Hematopoietic multipotent progenitor cell treated with erythropoietin and hydrocortisone succinate and interleukin-3 and kit ligand, for 15 days (in vitro differentiated cells): ENCODE data around the gene PROX1.

Experiments
- DNase-seq: peaks from one replicate; pipeline ENCODE4 v3.0.0-alpha.2; 2015; ENCODE audit warnings: low spot score

PROX1 gene

GRCh38 chr1:213980906-213981305 is 6.9 kb upstream of the PROX1 start:
- no peak for DNase-seq

- no peak for DNase-seq
Observed at GRCh38 chr1:213982289-213982671, 5.5 kb upstream of the PROX1 start.

- DNase-seq, result no peak
Observed at GRCh38 chr1:213982672-213983492, 4.9 kb upstream of the PROX1 start.

- DNase-seq, result no peak
Observed at GRCh38 chr1:213983493-213984386, 4.0 kb upstream of the PROX1 start.

GRCh38 chr1:213984387-213985208 is 3.2 kb upstream of the PROX1 start:
- no peak for DNase-seq

- no peak for DNase-seq
Observed at GRCh38 chr1:213985209-213986019, 2.4 kb upstream of the PROX1 start.

GRCh38 chr1:213986020-213986924 is 1.5 kb upstream of the PROX1 start:
- no peak for DNase-seq

GRCh38 chr1:213986925-213987250 is 885 bp upstream of the PROX1 start:
- no peak for DNase-seq

- DNase-seq, result no peak
Observed at GRCh38 chr1:213987422-213987926, 299 bp upstream of the PROX1 start.

- no peak for DNase-seq
Observed at GRCh38 chr1:213988507-213989001, 781 bp downstream of the PROX1 start.

GRCh38 chr1:213989002-213989855 is 1.5 kb downstream of the PROX1 start:
- DNase-seq, result no peak

- no peak for DNase-seq
Observed at GRCh38 chr1:213993929-213994328, 6.2 kb downstream of the PROX1 start.

- DNase-seq, result no peak
Observed at GRCh38 chr1:213994888-213995287, 7.1 kb downstream of the PROX1 start.

GRCh38 chr1:213995603-213996002 is 7.8 kb downstream of the PROX1 start:
- no peak for DNase-seq

- DNase-seq, result no peak
Observed at GRCh38 chr1:213996320-213997037, 8.7 kb downstream of the PROX1 start.

- no peak for DNase-seq
Observed at GRCh38 chr1:213997038-213997771, 9.4 kb downstream of the PROX1 start.

GRCh38 chr1:213997772-213998107 is 10.0 kb downstream of the PROX1 start:
- DNase-seq, result no peak

GRCh38 chr1:213998785-213999184 is 11.0 kb downstream of the PROX1 start:
- DNase-seq, result no peak
